ENCODE data around the gene GPR84.

- TF ChIP-seq SNAI2 (CRISPR knock-in tag; IDR thresholded peaks at IDR 0.05) (no peak), TSHZ2 (CRISPR knock-in tag; IDR thresholded peaks at IDR 0.05) (no peak), PATZ1 (CRISPR knock-in tag; IDR thresholded peaks at IDR 0.05; ENCODE audit: borderline replicate concordance) (no peak), RARB (CRISPR knock-in tag; IDR thresholded peaks at IDR 0.05) (no peak), ZNF565 (CRISPR knock-in tag; conservative IDR thresholded peaks at IDR 0.05; ENCODE audit: low read depth) (no peak), CSDC2 (CRISPR knock-in tag; IDR thresholded peaks at IDR 0.05) (no peak), ZFP3 (CRISPR knock-in tag; IDR thresholded peaks at IDR 0.05) (no peak), CREB5 (CRISPR knock-in tag; IDR thresholded peaks at IDR 0.05; ENCODE audit: low read depth) (no peak), ESRRG (CRISPR knock-in tag; IDR thresholded peaks at IDR 0.05) (no peak), ISL1 (CRISPR knock-in tag; IDR thresholded peaks at IDR 0.05) (no peak), TOX (CRISPR knock-in tag; IDR thresholded peaks at IDR 0.05; ENCODE audit: borderline replicate concordance) (no peak)
Observed at GRCh38 chr12:54379398-54380201, 15.3 kb upstream of the GPR84 start.
